H9 (cell line): ENCODE data around the gene MACIR. TPM values are rescaled to one million over a fixed set of nuclear protein-coding genes. Genes with fewer than 3 reads are reported as not detected.

Experiments used
- DNase-seq: peaks from one replicate; pipeline ENCODE4 v3.0.0-alpha.2; 2017
- H2AFZ ChIP-seq: one replicate; pipeline ENCODE4 v1.6.1; 2013; ENCODE audit warnings: mild to moderate bottlenecking, low read length, control low read depth, moderate library complexity
- H2AK5ac ChIP-seq: 2 replicates; pipeline ENCODE4 v1.6.1; 2013; ENCODE audit warnings: low read length, control low read depth, mixed read lengths; ENCODE audit not compliant: insufficient read length
- H2BK120ac ChIP-seq: one replicate; pipeline ENCODE4 v1.6.1; 2013; ENCODE audit warnings: low read depth, mild to moderate bottlenecking, low read length, control low read depth, inconsistent platforms; ENCODE audit not compliant: poor library complexity, severe bottlenecking
- H2BK12ac ChIP-seq: 2 replicates; pipeline ENCODE4 v1.6.1; 2013; ENCODE audit warnings: low read length, control low read depth, mixed read lengths, low read depth; ENCODE audit not compliant: insufficient read length
- H2BK15ac ChIP-seq: 2 replicates; pipeline ENCODE4 v1.6.1; 2013; ENCODE audit warnings: low read depth, low read length, control low read depth
- H2BK20ac ChIP-seq: one replicate; pipeline ENCODE4 v1.6.1; 2013; ENCODE audit warnings: low read depth, mild to moderate bottlenecking, low read length, control low read depth, inconsistent platforms; ENCODE audit not compliant: poor library complexity, severe bottlenecking
- H2BK5ac ChIP-seq: 2 replicates; pipeline ENCODE4 v1.6.1; 2013; ENCODE audit warnings: low read length, control low read depth, mixed read lengths; ENCODE audit not compliant: insufficient read length
- H3K14ac ChIP-seq: 2 replicates; pipeline ENCODE4 v1.6.1; 2013; ENCODE audit warnings: low read length, control low read depth; ENCODE audit not compliant: insufficient read depth
- H3K18ac ChIP-seq: 2 replicates; pipeline ENCODE4 v1.6.1; 2013; ENCODE audit warnings: low read depth, mild to moderate bottlenecking, mixed read lengths, low read length, control low read depth; ENCODE audit not compliant: insufficient read length
- H3K23ac ChIP-seq: 2 replicates; pipeline ENCODE4 v1.6.1; 2013; ENCODE audit warnings: low read length, control low read depth, mixed read lengths, low read depth; ENCODE audit not compliant: insufficient read length
- H3K23me2 ChIP-seq: 2 replicates; pipeline ENCODE4 v1.6.1; 2013; ENCODE audit warnings: low read depth, mild to moderate bottlenecking, mixed read lengths, low read length, control low read depth; ENCODE audit not compliant: insufficient read length, poor library complexity, severe bottlenecking
- H3K27ac ChIP-seq: 2 replicates; pipeline ENCODE4 v1.5.1; 2013; ENCODE audit warnings: low read length, control low read depth, mixed read lengths, low read depth; ENCODE audit not compliant: insufficient read length
- H3K27me3 ChIP-seq: 2 replicates; pipeline ENCODE4 v1.6.1; 2013; ENCODE audit warnings: low read length, control low read depth, inconsistent platforms; ENCODE audit not compliant: insufficient read depth
- H3K4ac ChIP-seq: 2 replicates; pipeline ENCODE4 v1.6.1; 2013; ENCODE audit warnings: low read depth, mild to moderate bottlenecking, control low read depth, inconsistent platforms, low read length, moderate library complexity
- H3K4me1 ChIP-seq: 2 replicates; pipeline ENCODE4 v1.6.1; 2013; ENCODE audit warnings: low read length, control low read depth, inconsistent platforms; ENCODE audit not compliant: insufficient read depth
- H3K4me2 ChIP-seq: 2 replicates; pipeline ENCODE4 v1.6.1; 2013; ENCODE audit warnings: low read length, control low read depth, mixed read lengths; ENCODE audit not compliant: insufficient read length, insufficient read depth
- H3K56ac ChIP-seq: 2 replicates; pipeline ENCODE4 v1.6.1; 2013; ENCODE audit warnings: low read depth, mild to moderate bottlenecking, mixed read lengths, low read length, control low read depth; ENCODE audit not compliant: insufficient read length
- H3K79me1 ChIP-seq: 2 replicates; pipeline ENCODE4 v1.6.1; 2013; ENCODE audit warnings: low read depth, mild to moderate bottlenecking, moderate library complexity, low read length, control low read depth, inconsistent platforms; ENCODE audit not compliant: insufficient read depth, poor library complexity, severe bottlenecking
- H3K79me2 ChIP-seq: 2 replicates; pipeline ENCODE4 v1.6.1; 2013; ENCODE audit warnings: low read length, control low read depth, inconsistent platforms; ENCODE audit not compliant: insufficient read depth
- H3K9ac ChIP-seq: 2 replicates; pipeline ENCODE4 v1.6.1; 2013; ENCODE audit warnings: low read length, control low read depth, mixed read lengths; ENCODE audit not compliant: insufficient read length; ENCODE audit errors: extremely low read depth
- H3K9me3 ChIP-seq: one replicate; pipeline ENCODE4 v1.6.1; 2013; ENCODE audit warnings: low read depth, low read length, inconsistent platforms; ENCODE audit not compliant: control insufficient read depth
- H3T11ph ChIP-seq: one replicate; pipeline ENCODE4 v1.6.1; 2013; ENCODE audit warnings: mild to moderate bottlenecking, low read length, control low read depth, inconsistent platforms
- H4K20me1 ChIP-seq: one replicate; pipeline ENCODE4 v1.6.1; 2013; ENCODE audit not compliant: control insufficient read depth, insufficient read length, insufficient read depth
- H4K5ac ChIP-seq: 2 replicates; pipeline ENCODE4 v1.6.1; 2013; ENCODE audit warnings: low read depth, mild to moderate bottlenecking, mixed read lengths, low read length, control low read depth; ENCODE audit not compliant: insufficient read length
- H4K8ac ChIP-seq: replicated peaks from 2 replicates; pipeline ENCODE4 v1.6.1; 2013; ENCODE audit warnings: low read length, control low read depth, mixed read lengths, low read depth; ENCODE audit not compliant: insufficient read length
- H4K91ac ChIP-seq: 2 replicates; pipeline ENCODE4 v1.6.1; 2013; ENCODE audit warnings: low read depth, mild to moderate bottlenecking, moderate library complexity, mixed read lengths, low read length, control low read depth; ENCODE audit not compliant: insufficient read length
- H3K27ac Mint-ChIP-seq, 3 experiments: 2 replicates in 2 of 3; 3 replicates in 1 of 3; pipeline ENCODE4 v1.8.0; 2020 to 2021; ENCODE audit warnings: mixed read lengths in 3 of 3, mild to moderate bottlenecking in 1 of 3, moderate library complexity in 1 of 3
- H3K27me3 Mint-ChIP-seq: 2 replicates; pipeline ENCODE4 v1.8.0; 2021; ENCODE audit warnings: low read depth, mild to moderate bottlenecking, moderate library complexity, mixed read lengths
- H3K36me3 Mint-ChIP-seq, 3 experiments: 2 replicates in 2 of 3; 3 replicates in 1 of 3; pipeline ENCODE4 v1.8.0; 2020 to 2021; ENCODE audit warnings: low read depth in 3 of 3, mixed read lengths in 3 of 3; ENCODE audit not compliant: insufficient read depth in 1 of 3
- H3K4me1 Mint-ChIP-seq, 2 experiments: 2 replicates each; pipeline ENCODE4 v1.8.0; 2020; ENCODE audit warnings: mixed read lengths in 2 of 2
- H3K4me3 Mint-ChIP-seq, 2 experiments: 2 replicates in 1 of 2; 3 replicates in 1 of 2; pipeline ENCODE4 v1.8.0; 2020 to 2021; ENCODE audit warnings: mild to moderate bottlenecking in 2 of 2, mixed read lengths in 2 of 2, moderate library complexity in 1 of 2
- H3K9me3 Mint-ChIP-seq, 2 experiments: 2 replicates in 1 of 2; 3 replicates in 1 of 2; pipeline ENCODE4 v1.8.0; 2020; ENCODE audit warnings: mild to moderate bottlenecking in 2 of 2, mixed read lengths in 2 of 2, moderate library complexity in 1 of 2
- CTCF ChIP-seq: fragments of 200-600 bp; sonication (generic); conservative IDR thresholded peaks from 3 replicates; pipeline ENCODE4 v1.8.0; 2021; ENCODE audit warnings: antibody characterized with exemption, mild to moderate bottlenecking
- WGBS: extraction: QIAGEN DNeasy Blood & Tissue Kit; methylation state at CpG from one replicate; pipeline ENCODE4 v1.1.7; 2013; ENCODE audit warnings: missing lambda C conversion rate, low lambda C conversion rate, mixed read lengths; ENCODE audit not compliant: insufficient read length; ENCODE audit errors: extremely low coverage; 5-methylcytosine and 5-hydroxymethylcytosine counted together
- total RNA-seq: library from RNA; stranded (reverse); gene quantifications from 2 replicates; pipeline ENCODE4 v1.2.1, GENCODE V29; 2021

The MACIR gene
- total RNA-seq, 1 experiment from 2014 or later, result 11.7 TPM

GRCh38 chr5:103298117-103298516 is 39.6 kb downstream of the MACIR start:
- no peak for TF ChIP-seq CTCF
- Mint-ChIP-seq H3K9me3 (no peaks in the 10 kb centered on the region), H3K27me3 (no peaks in the 10 kb centered on the region), H3K4me1 (peaks cover 12 to 14% of the 10 kb centered on the region in 2 experiments), H3K4me3 (no peak overlapping the region), H3K36me3 (no peaks in the 10 kb centered on the region), H3K27ac (no peak overlapping the region)
- Histone ChIP-seq H4K20me1 (no peaks in the 10 kb centered on the region), H2AFZ (no peak overlapping the region), H3K4ac (no peak overlapping the region), H2AK5ac (no peak overlapping the region), H2BK120ac (no peak overlapping the region), H2BK12ac (no peak overlapping the region), H3K18ac (no peak overlapping the region), H3K4me2 (no peak overlapping the region), H3K56ac (no peak overlapping the region), H3K79me1 (no peaks in the 10 kb centered on the region), H3K79me2 (no peaks in the 10 kb centered on the region), H3K27ac (no peak overlapping the region), H4K91ac (no peak overlapping the region), H3K23ac (no peak overlapping the region), H3K23me2 (no peaks in the 10 kb centered on the region), H2BK5ac (no peak overlapping the region), H4K8ac (no peak overlapping the region), H3K27me3 (no peaks in the 10 kb centered on the region), H3K14ac (no peak overlapping the region), H2BK20ac (no peak overlapping the region), H4K5ac (no peak overlapping the region), H2BK15ac (no peak overlapping the region), H3K4me1 (peaks cover 2% of the 10 kb centered on the region; the same call in 1 of the 2 replicates), H3K9ac (no peak overlapping the region), H3T11ph (no peak overlapping the region), H3K9me3 (no peaks in the 10 kb centered on the region)
- WGBS, result no CpG with 5 or more reads among the region's 1 CpG
- no peak for DNase-seq
